GM20431 (cell line): ENCODE data around the gene FGF8.

Source experiments
- in situ Hi-C: fragments of 300-500 bp; cut with MseI, MboI; formaldehyde crosslinking; loops from one replicate; pipeline ENCODE4 v1.15.0; 2020; ENCODE audit warnings: low sequenced_read_pairs; ENCODE audit not compliant: unreplicated experiment

Gene FGF8

GRCh38 chr10:101771380-101771779, 4.5 kb downstream of the FGF8 start:
- in situ Hi-C loops: loop anchor here (25.0 kb wide), 1 partner anchor 559 kb away; no protein-coding TSS in a partner anchor

- in situ Hi-C loops: loop anchor here (25.0 kb wide), 1 partner anchor 558 kb away; no protein-coding TSS in a partner anchor
Measured at GRCh38 chr10:101770331-101771215, 5.3 kb downstream of the FGF8 start.

GRCh38 chr10:101769541-101770180, 6.3 kb downstream of the FGF8 start:
- in situ Hi-C loops: loop anchor here (25.0 kb wide), 1 partner anchor 557 kb away; no protein-coding TSS in a partner anchor

GRCh38 chr10:101768791-101769170, 7.1 kb downstream of the FGF8 start:
- in situ Hi-C loops: loop anchor here (25.0 kb wide), 1 partner anchor 556 kb away; no protein-coding TSS in a partner anchor

GRCh38 chr10:101767966-101768790, 7.7 kb downstream of the FGF8 start:
- in situ Hi-C loops: loop anchor here (25.0 kb wide), 1 partner anchor 556 kb away; no protein-coding TSS in a partner anchor

- in situ Hi-C loops: loop anchor here (25.0 kb wide), 1 partner anchor 555 kb away; no protein-coding TSS in a partner anchor
Measured at GRCh38 chr10:101767600-101767945, 8.3 kb downstream of the FGF8 start.

- in situ Hi-C loops: loop anchor here (25.0 kb wide), 1 partner anchor 555 kb away; no protein-coding TSS in a partner anchor
Measured at GRCh38 chr10:101766753-101767599, 8.9 kb downstream of the FGF8 start.

- in situ Hi-C loops: loop anchor here (25.0 kb wide), 1 partner anchor 554 kb away; no protein-coding TSS in a partner anchor
Measured at GRCh38 chr10:101766306-101766705, 9.6 kb downstream of the FGF8 start.

- in situ Hi-C loops: loop anchor here (25.0 kb wide), 1 partner anchor 551 kb away; no protein-coding TSS in a partner anchor
Measured at GRCh38 chr10:101763141-101763846, 12.6 kb downstream of the FGF8 start.

GRCh38 chr10:101762736-101763135, 13.2 kb downstream of the FGF8 start:
- in situ Hi-C loops: loop anchor here (25.0 kb wide), 1 partner anchor 550 kb away; no protein-coding TSS in a partner anchor

GRCh38 chr10:101761226-101761625, 14.7 kb downstream of the FGF8 start:
- in situ Hi-C loops: loop anchor here (25.0 kb wide), 1 partner anchor 549 kb away; no protein-coding TSS in a partner anchor

- in situ Hi-C loops: loop anchor here (25.0 kb wide), 1 partner anchor 548 kb away; no protein-coding TSS in a partner anchor
Measured at GRCh38 chr10:101760510-101760909, 15.4 kb downstream of the FGF8 start.

- in situ Hi-C loops: loop anchor here (25.0 kb wide), 1 partner anchor 547 kb away; no protein-coding TSS in a partner anchor
Measured at GRCh38 chr10:101759309-101760247, 16.3 kb downstream of the FGF8 start.

GRCh38 chr10:101758858-101759257, 17.1 kb downstream of the FGF8 start:
- in situ Hi-C loops: loop anchor here (25.0 kb wide), 1 partner anchor 547 kb away; no protein-coding TSS in a partner anchor

- in situ Hi-C loops: loop anchor here (25.0 kb wide), 1 partner anchor 540 kb away; no protein-coding TSS in a partner anchor
Measured at GRCh38 chr10:101752241-101752640, 23.7 kb downstream of the FGF8 start.

GRCh38 chr10:101749047-101750016, 26.6 kb downstream of the FGF8 start:
- in situ Hi-C loops: loop anchor here (25.0 kb wide), 1 partner anchor 537 kb away; no protein-coding TSS in a partner anchor
